A549 (cell line): Measurements from ENCODE around the gene MYOT. TPM values are rescaled to one million over a fixed set of nuclear protein-coding genes. Genes with fewer than 3 reads are reported as not detected.
A peak's percentile ranks its signal among the peaks of the same experiment; 100 is the strongest.

Experiments used
- ATAC-seq, 2 experiments: fragments of 200-7000 bp in 1 of 2; fragments of >200 bp in 1 of 2; cut with Nextera tagmentation in 1 of 2; cut with Tn5 transposase in 1 of 2; 3 replicates each; pipeline versions ENCODE4 v1.8.0 to v1.9.1; 2018 to 2020; ENCODE audit warnings: mild to moderate bottlenecking in 1 of 2, moderate library complexity in 1 of 2
- CTCF ChIA-PET: fragments of 300-600 bp; sonication (Branson Sonifier 250); formaldehyde crosslinking; extraction: SDS; loops from one replicate; lab custom pipeline; 2021; ENCODE audit warnings: antibody characterized with exemption, inconsistent platforms; lab: Yijun Ruan, JAX
- POLR2A ChIA-PET: fragments of 350-600 bp; formaldehyde crosslinking; extraction: SDS; loops from one replicate; lab custom pipeline; 2021; ENCODE audit warnings: antibody characterized with exemption, inconsistent platforms; lab: Yijun Ruan, JAX
- DNase-seq, 2 experiments: peaks; one replicate each; pipeline versions ENCODE4 v3.0.0 to v3.0.0-alpha.2; 2011 to 2016; ENCODE audit warnings: low read depth in 1 of 2, low spot score in 1 of 2
- FAIRE-seq: peaks from 2 replicates; lab custom pipeline; 2011; peaks lifted over from hg19 to GRCh38; lab: Jason Lieb, UNC
- H3K27ac ChIP-seq, 2 experiments: fragments of >200 bp; sonication (Bioruptor Twin); formaldehyde crosslinking; 3 replicates each; pipeline ENCODE4 v1.5.1; 2016 to 2017
- H3K4me1 ChIP-seq: fragments of >200 bp; sonication (Bioruptor Twin); formaldehyde crosslinking; 3 replicates; pipeline ENCODE4 v1.6.1; 2016
- H3K4me2 ChIP-seq: fragments of >200 bp; sonication (Bioruptor Twin); formaldehyde crosslinking; 3 replicates; pipeline ENCODE4 v1.6.1; 2016
- H3K4me3 ChIP-seq: fragments of >200 bp; sonication (Bioruptor Twin); formaldehyde crosslinking; 3 replicates; pipeline ENCODE4 v1.5.1; 2016
- H3K9me3 ChIP-seq: fragments of >200 bp; sonication (Bioruptor Twin); formaldehyde crosslinking; 3 replicates; pipeline ENCODE4 v1.6.1; 2016
- CBX8 ChIP-seq: fragments of 200-600 bp; sonication (generic); IDR thresholded peaks from 2 replicates; pipeline ENCODE4 v1.6.1; 2016
- EP300 ChIP-seq, 2 experiments: fragments of >200 bp; sonication (Bioruptor Twin); formaldehyde crosslinking; IDR thresholded peaks; 2 replicates in 1 of 2; 3 replicates in 1 of 2; pipeline ENCODE4 v1.6.1; 2016 to 2017
- ESRRA ChIP-seq: fragments of 150-350 bp; IDR thresholded peaks from 2 replicates; pipeline ENCODE4 v1.6.1; 2014; ENCODE audit warnings: mild to moderate bottlenecking, low read length, borderline replicate concordance
- GATA3 ChIP-seq: IDR thresholded peaks from 2 replicates; pipeline ENCODE4 v1.6.1; 2012; ENCODE audit warnings: borderline replicate concordance
- HOXA7 ChIP-seq: fragments of 250-450 bp; sonication (Bioruptor Pico); IDR thresholded peaks from 2 replicates; pipeline ENCODE4 v1.5.0; 2020; ENCODE audit warnings: mild to moderate bottlenecking, moderate library complexity
- JUN ChIP-seq, 2 experiments: fragments of >200 bp; sonication (Bioruptor Twin); formaldehyde crosslinking; IDR thresholded peaks; 2 replicates in 1 of 2; 3 replicates in 1 of 2; pipeline ENCODE4 v1.6.1; 2016 to 2017
- KDM5A ChIP-seq: fragments of 200-600 bp; sonication (generic); IDR thresholded peaks from 2 replicates; pipeline ENCODE4 v1.6.1; 2016; ENCODE audit warnings: antibody characterized with exemption, mild to moderate bottlenecking
- MAFK ChIP-seq: fragments of 450-650 bp; IDR thresholded peaks from 2 replicates; pipeline ENCODE4 v1.6.1; 2014; ENCODE audit not compliant: partially characterized antibody
- MAZ ChIP-seq: fragments of 150-350 bp; IDR thresholded peaks from 2 replicates; pipeline ENCODE4 v1.6.1; 2014; ENCODE audit warnings: antibody characterized with exemption, low read depth, low read length, borderline replicate concordance
- NFE2L2 ChIP-seq: fragments of 150-350 bp; conservative IDR thresholded peaks from 2 replicates; pipeline ENCODE4 v1.6.1; 2014; ENCODE audit warnings: low read length
- NR3C1 ChIP-seq: fragments of >200 bp; sonication (Bioruptor Twin); formaldehyde crosslinking; IDR thresholded peaks from 3 replicates; pipeline ENCODE4 v1.6.1; 2017
- PHF8 ChIP-seq: fragments of 200-600 bp; sonication (generic); IDR thresholded peaks from 2 replicates; pipeline ENCODE4 v1.6.1; 2016; ENCODE audit warnings: low read depth, mild to moderate bottlenecking, antibody characterized with exemption, moderate library complexity, borderline replicate concordance
- POLR2AphosphoS2 ChIP-seq: conservative IDR thresholded peaks from 2 replicates; pipeline ENCODE4 v1.6.1; 2012; ENCODE audit warnings: low read length, improper control_type of control experiment, inconsistent platforms
- RARB ChIP-seq: fragments of 250-450 bp; sonication (Bioruptor Pico); IDR thresholded peaks from 2 replicates; pipeline ENCODE4 v1.8.0; 2021; ENCODE audit warnings: mild to moderate bottlenecking, moderate library complexity
- RCOR1 ChIP-seq: fragments of 150-350 bp; IDR thresholded peaks from 2 replicates; pipeline ENCODE4 v1.6.1; 2014; ENCODE audit warnings: antibody characterized with exemption, low read length, low read depth
- RFX5 ChIP-seq: fragments of 450-650 bp; IDR thresholded peaks from 2 replicates; pipeline ENCODE4 v1.7.1; 2014; ENCODE audit warnings: antibody characterized with exemption, mild to moderate bottlenecking, moderate library complexity
- ZFP36 ChIP-seq: fragments of 450-650 bp; IDR thresholded peaks from 2 replicates; pipeline ENCODE4 v1.6.1; 2014; ENCODE audit warnings: borderline replicate concordance; ENCODE audit not compliant: partially characterized antibody
- ZNF302 ChIP-seq: fragments of 250-450 bp; sonication (Bioruptor Pico); IDR thresholded peaks from 2 replicates; pipeline ENCODE4 v1.9.0; 2021; ENCODE audit warnings: inconsistent platforms, mild to moderate bottlenecking, moderate library complexity
- WGBS: methylation state at CpG from one replicate; pipeline ENCODE4 v1.1.6; 2017; ENCODE audit errors: missing lambda C conversion rate; 5-methylcytosine and 5-hydroxymethylcytosine counted together
- polyA plus RNA-seq, 4 experiments: library from polyadenylated mRNA; depleted of rRNA in 3 of 4; stranded (reverse); fragments of >200 nt; fragmentation: RNase III in 1 of 4; extraction: RNeasy Plus Mini Kit Qiagen cat#74134 plus additional on column Dnase treatment in 1 of 4; gene quantifications; 2 replicates in 3 of 4; 3 replicates in 1 of 4; pipeline ENCODE4 v1.2.3, GENCODE V29; 2011 to 2017
- TF ChIP-seq, protein P1 (sequence below): fragments of 450-650 bp; IDR thresholded peaks from 2 replicates; pipeline ENCODE4 v1.6.1; 2014; ENCODE audit warnings: antibody characterized with exemption
- TF ChIP-seq, protein P2 (sequence below): fragments of 200-600 bp; sonication (generic); IDR thresholded peaks from 2 replicates; pipeline ENCODE4 v1.6.1; 2016; ENCODE audit warnings: antibody characterized with exemption, mild to moderate bottlenecking, moderate library complexity
- TF ChIP-seq, protein P3 (sequence below): IDR thresholded peaks from 2 replicates; pipeline ENCODE4 v1.6.1; 2012
- TF ChIP-seq, protein P4 (sequence below): fragments of >200 bp; sonication (Bioruptor Twin); formaldehyde crosslinking; IDR thresholded peaks from 2 replicates; pipeline ENCODE4 v1.6.1; 2016
- TF ChIP-seq, protein P5 (sequence below): fragments of >200 bp; sonication (Bioruptor Twin); formaldehyde crosslinking; IDR thresholded peaks from 3 replicates; pipeline ENCODE4 v1.5.1; 2016

MYOT gene
- polyA plus RNA-seq, 2 of the 4 experiments (the other 2 are of a cell fraction) = 0.08 TPM; not detected in 1

DNA sequence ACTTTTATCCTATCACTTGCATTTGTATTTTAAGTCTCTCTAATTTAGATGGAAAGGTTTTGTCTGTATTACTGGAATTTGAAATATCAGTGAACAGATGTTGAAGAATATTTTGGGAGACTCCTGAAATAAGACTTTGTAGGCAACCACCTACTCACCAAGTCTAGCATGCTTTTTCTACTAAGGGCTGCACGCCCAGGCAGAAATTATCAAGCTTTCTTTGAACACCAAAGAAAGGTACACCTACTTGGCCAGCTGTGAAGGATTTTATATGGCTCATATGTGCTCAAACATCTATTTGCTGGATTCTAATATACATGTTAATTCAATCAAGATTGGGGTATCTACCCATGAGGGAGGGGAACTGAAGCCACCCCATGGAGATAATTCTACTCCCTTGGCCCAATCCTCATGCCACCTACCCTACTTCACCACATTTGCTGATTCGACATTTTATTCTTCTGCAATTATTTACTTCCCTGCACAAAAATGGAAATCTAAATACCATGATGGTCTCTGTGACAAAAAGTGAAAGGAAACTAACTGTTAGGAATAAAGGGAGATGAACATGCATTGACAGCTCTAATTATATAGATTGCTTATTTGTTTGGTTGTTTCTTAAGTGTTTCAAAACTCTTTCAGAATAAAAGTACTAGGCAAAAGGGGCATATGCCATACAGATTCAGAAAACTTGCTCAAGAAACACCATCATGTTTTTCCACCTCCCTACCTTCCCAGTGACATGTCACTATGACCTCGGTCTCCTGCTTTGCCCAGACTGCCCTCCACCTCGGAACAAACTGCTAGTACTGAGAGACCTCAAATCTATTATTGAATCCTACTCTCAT lies 895 bp upstream of the MYOT start:
- DNase-seq = no peak
- Histone ChIP-seq H3K4me1 (no peaks in the 10 kb centered on the region), H3K4me2 (no peak overlapping the region), H3K9me3 (no peaks in the 10 kb centered on the region), H3K4me3 (no peak overlapping the region), H3K27ac (no peak overlapping the region)
- WGBS = 56% methylated on average over 4 of the region's 4 CpGs
- POLR2A ChIA-PET = no interaction called here
- no peak for ATAC-seq
- CTCF ChIA-PET = interaction anchor here (1.3 to 1.7 kb wide), 2 partner anchors 45 to 88 kb away, joined by 3 read pairs; no protein-coding TSS in a partner anchor
- TF ChIP-seq, protein P1, sequence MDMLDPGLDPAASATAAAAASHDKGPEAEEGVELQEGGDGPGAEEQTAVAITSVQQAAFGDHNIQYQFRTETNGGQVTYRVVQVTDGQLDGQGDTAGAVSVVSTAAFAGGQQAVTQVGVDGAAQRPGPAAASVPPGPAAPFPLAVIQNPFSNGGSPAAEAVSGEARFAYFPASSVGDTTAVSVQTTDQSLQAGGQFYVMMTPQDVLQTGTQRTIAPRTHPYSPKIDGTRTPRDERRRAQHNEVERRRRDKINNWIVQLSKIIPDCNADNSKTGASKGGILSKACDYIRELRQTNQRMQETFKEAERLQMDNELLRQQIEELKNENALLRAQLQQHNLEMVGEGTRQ = no peak
- TF ChIP-seq MAFK (peak; percentile 95), GATA3 (no peak), POLR2AphosphoS2 (no peak)
- FAIRE-seq = no peak

DNA sequence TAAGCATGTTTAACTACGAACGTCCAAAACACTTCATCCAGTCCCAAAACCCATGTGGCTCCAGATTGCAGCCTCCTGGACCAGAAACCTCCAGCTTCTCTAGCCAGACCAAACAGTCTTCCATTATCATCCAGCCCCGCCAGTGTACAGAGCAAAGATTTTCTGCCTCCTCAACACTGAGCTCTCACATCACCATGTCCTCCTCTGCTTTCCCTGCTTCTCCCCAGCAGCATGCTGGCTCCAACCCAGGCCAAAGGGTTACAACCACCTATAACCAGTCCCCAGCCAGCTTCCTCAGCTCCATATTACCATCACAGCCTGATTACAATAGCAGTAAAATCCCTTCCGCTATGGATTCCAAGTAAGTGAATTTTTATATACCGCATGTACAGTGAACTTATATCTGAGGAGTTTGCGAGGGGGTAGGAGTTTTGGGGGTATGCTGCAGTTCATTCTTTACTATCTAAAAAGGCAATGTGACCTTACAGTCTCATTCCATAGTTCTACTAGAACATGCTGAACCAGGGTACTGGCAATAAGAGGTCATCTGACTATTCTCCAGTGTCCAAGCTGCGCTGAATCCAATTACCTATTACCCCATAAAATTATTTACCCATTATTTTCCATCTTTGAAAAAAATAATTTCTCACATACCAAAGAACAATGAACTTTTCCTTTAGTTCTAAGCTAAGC lies 3.1 kb downstream of the MYOT start:
- ChIA-PET CTCF (interaction anchor here (0.6 to 1.3 kb wide), 4 partner anchors 9 to 142 kb away, joined by 3 to 4 read pairs (median 4); no protein-coding TSS in a partner anchor), POLR2A (no interaction called here)
- H3K4me1 ChIP-seq = no peaks in the 10 kb centered on the region
- FAIRE-seq (no peak), ATAC-seq (no peak), DNase-seq (no peak)
- H3K27ac ChIP-seq = no peak overlapping the region
- no peak overlapping the region for H3K4me2 ChIP-seq
- 87% methylated on average over 7 of the region's 7 CpGs for WGBS
- no peak for TF ChIP-seq RCOR1
- TF ChIP-seq HOXA7 = no peak
- TF ChIP-seq JUN (IDR thresholded peaks at IDR 0.05) = no peak
- TF ChIP-seq CBX8 = no peak
- TF ChIP-seq, protein P2, sequence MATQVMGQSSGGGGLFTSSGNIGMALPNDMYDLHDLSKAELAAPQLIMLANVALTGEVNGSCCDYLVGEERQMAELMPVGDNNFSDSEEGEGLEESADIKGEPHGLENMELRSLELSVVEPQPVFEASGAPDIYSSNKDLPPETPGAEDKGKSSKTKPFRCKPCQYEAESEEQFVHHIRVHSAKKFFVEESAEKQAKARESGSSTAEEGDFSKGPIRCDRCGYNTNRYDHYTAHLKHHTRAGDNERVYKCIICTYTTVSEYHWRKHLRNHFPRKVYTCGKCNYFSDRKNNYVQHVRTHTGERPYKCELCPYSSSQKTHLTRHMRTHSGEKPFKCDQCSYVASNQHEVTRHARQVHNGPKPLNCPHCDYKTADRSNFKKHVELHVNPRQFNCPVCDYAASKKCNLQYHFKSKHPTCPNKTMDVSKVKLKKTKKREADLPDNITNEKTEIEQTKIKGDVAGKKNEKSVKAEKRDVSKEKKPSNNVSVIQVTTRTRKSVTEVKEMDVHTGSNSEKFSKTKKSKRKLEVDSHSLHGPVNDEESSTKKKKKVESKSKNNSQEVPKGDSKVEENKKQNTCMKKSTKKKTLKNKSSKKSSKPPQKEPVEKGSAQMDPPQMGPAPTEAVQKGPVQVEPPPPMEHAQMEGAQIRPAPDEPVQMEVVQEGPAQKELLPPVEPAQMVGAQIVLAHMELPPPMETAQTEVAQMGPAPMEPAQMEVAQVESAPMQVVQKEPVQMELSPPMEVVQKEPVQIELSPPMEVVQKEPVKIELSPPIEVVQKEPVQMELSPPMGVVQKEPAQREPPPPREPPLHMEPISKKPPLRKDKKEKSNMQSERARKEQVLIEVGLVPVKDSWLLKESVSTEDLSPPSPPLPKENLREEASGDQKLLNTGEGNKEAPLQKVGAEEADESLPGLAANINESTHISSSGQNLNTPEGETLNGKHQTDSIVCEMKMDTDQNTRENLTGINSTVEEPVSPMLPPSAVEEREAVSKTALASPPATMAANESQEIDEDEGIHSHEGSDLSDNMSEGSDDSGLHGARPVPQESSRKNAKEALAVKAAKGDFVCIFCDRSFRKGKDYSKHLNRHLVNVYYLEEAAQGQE = no peak
- TF ChIP-seq, protein P3, sequence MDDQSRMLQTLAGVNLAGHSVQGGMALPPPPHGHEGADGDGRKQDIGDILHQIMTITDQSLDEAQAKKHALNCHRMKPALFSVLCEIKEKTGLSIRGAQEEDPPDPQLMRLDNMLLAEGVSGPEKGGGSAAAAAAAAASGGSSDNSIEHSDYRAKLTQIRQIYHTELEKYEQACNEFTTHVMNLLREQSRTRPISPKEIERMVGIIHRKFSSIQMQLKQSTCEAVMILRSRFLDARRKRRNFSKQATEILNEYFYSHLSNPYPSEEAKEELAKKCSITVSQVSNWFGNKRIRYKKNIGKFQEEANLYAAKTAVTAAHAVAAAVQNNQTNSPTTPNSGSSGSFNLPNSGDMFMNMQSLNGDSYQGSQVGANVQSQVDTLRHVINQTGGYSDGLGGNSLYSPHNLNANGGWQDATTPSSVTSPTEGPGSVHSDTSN = no peak
- no peak for TF ChIP-seq ZNF302 (CRISPR knock-in tag)
- TF ChIP-seq, protein P4, sequence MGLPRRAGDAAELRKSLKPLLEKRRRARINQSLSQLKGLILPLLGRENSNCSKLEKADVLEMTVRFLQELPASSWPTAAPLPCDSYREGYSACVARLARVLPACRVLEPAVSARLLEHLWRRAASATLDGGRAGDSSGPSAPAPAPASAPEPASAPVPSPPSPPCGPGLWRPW = no peak
- TF ChIP-seq RARB = no peak
- no peak overlapping the region for H3K4me3 ChIP-seq
- no peaks in the 10 kb centered on the region for H3K9me3 ChIP-seq

DNA sequence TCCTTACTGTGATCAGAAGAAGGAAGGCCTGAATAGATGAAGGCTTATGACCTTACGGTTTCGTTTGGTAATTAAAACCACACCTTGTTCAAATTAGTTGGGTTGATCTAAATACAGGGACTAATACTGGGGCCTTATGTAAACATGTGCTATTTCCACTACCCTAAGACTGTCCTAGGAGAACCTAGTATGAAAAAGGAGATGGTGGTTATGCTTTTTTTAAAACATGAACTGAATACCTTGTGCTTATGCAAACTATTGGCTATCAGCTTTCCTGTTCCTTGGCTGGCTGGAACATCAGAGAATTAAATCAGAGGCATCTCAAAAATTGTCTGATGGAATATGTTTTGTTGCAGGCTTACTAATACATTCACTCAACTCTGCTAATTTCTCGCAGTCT lies 3.9 kb downstream of the MYOT start:
- no peaks in the 10 kb centered on the region for H3K4me1 ChIP-seq
- WGBS = 96% methylated on average over 3 of the region's 3 CpGs
- no peak overlapping the region for H3K27ac ChIP-seq
- TF ChIP-seq RFX5 (no peak), EP300 (IDR thresholded peaks at IDR 0.05) (no peak), PHF8 (no peak), MAFK (no peak), ESRRA (no peak), ZFP36 (no peak), MAZ (no peak), KDM5A (no peak), NR3C1 (no peak), NFE2L2 (no peak)
- TF ChIP-seq, protein P4 = no peak
- TF ChIP-seq, protein P5, sequence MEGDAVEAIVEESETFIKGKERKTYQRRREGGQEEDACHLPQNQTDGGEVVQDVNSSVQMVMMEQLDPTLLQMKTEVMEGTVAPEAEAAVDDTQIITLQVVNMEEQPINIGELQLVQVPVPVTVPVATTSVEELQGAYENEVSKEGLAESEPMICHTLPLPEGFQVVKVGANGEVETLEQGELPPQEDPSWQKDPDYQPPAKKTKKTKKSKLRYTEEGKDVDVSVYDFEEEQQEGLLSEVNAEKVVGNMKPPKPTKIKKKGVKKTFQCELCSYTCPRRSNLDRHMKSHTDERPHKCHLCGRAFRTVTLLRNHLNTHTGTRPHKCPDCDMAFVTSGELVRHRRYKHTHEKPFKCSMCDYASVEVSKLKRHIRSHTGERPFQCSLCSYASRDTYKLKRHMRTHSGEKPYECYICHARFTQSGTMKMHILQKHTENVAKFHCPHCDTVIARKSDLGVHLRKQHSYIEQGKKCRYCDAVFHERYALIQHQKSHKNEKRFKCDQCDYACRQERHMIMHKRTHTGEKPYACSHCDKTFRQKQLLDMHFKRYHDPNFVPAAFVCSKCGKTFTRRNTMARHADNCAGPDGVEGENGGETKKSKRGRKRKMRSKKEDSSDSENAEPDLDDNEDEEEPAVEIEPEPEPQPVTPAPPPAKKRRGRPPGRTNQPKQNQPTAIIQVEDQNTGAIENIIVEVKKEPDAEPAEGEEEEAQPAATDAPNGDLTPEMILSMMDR = no peak
- DNase-seq (no peak), ATAC-seq (no peak), FAIRE-seq (no peak)
- H3K4me2 ChIP-seq = no peak overlapping the region
- ChIA-PET CTCF (interaction anchor here (0.7 to 1.3 kb wide), 3 partner anchors 56 to 212 kb away, joined by 3 to 4 read pairs (median 4); no protein-coding TSS in a partner anchor), POLR2A (no interaction called here)
- H3K9me3 ChIP-seq = no peaks in the 10 kb centered on the region
- H3K4me3 ChIP-seq = no peak overlapping the region
